Measurements from ENCODE around the gene ATG9B. TPM values are rescaled to one million over a fixed set of nuclear protein-coding genes. Genes with fewer than 3 reads are reported as not detected.

Gene ATG9B
- total and polyA plus RNA-seq, 9 of the 15 experiments (the other 6 are each of a cell fraction or from before 2014, with no cell fraction given), result 0.29 to 8.0 (median 2.1) TPM

GRCh38 chr7:150992833-150993302 is 31.4 kb downstream of the ATG9B start (continued):
- TF ChIP-seq, protein P1, sequence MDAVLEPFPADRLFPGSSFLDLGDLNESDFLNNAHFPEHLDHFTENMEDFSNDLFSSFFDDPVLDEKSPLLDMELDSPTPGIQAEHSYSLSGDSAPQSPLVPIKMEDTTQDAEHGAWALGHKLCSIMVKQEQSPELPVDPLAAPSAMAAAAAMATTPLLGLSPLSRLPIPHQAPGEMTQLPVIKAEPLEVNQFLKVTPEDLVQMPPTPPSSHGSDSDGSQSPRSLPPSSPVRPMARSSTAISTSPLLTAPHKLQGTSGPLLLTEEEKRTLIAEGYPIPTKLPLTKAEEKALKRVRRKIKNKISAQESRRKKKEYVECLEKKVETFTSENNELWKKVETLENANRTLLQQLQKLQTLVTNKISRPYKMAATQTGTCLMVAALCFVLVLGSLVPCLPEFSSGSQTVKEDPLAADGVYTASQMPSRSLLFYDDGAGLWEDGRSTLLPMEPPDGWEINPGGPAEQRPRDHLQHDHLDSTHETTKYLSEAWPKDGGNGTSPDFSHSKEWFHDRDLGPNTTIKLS (IDR thresholded peaks at IDR 0.05; ENCODE audit: borderline replicate concordance, low read depth), result peak; percentile 95
- TF ChIP-seq ATF6 (CRISPR knock-in tag; IDR thresholded peaks at IDR 0.05), result no peak
- no peak for TF ChIP-seq ZNF444 (CRISPR knock-in tag; IDR thresholded peaks at IDR 0.05)
- no peak for TF ChIP-seq RBM34 (IDR thresholded peaks at IDR 0.05; ENCODE audit: borderline replicate concordance, insufficient read depth, low read length)
- TF ChIP-seq ZNF699 (CRISPR knock-in tag; IDR thresholded peaks at IDR 0.05; ENCODE audit: insufficient replicate concordance), result no peak
- TF ChIP-seq SREBF1 (IDR thresholded peaks at IDR 0.05; ENCODE audit: borderline replicate concordance, low read depth, low read length), result peak; percentile 62; the same call in 1 of the 2 replicates
- TF ChIP-seq ELF1 (tag; IDR thresholded peaks at IDR 0.05), result no peak; the same call in 1 of the 2 replicates
- TF ChIP-seq ETV6 (IDR thresholded peaks at IDR 0.05; ENCODE audit: borderline replicate concordance in 1 of 2, low read depth in 2 of 2, low read length in 1 of 2), result peak in 1 of 2 experiments; percentile 34; a peak in 1 of 4 replicates
- no peak for TF ChIP-seq ETV6 (CRISPR knock-in tag; IDR thresholded peaks at IDR 0.05; ENCODE audit: borderline replicate concordance)
- TF ChIP-seq, protein P2, sequence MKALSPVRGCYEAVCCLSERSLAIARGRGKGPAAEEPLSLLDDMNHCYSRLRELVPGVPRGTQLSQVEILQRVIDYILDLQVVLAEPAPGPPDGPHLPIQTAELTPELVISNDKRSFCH (CRISPR knock-in tag; IDR thresholded peaks at IDR 0.05), result no peak
- TF ChIP-seq, protein P2 (tag; IDR thresholded peaks at IDR 0.05), result peak; percentile 25; the same call in 1 of the 2 replicates
- no peak for TF ChIP-seq SP1 (CRISPR knock-in tag; IDR thresholded peaks at IDR 0.05)
- TF ChIP-seq, protein P3, sequence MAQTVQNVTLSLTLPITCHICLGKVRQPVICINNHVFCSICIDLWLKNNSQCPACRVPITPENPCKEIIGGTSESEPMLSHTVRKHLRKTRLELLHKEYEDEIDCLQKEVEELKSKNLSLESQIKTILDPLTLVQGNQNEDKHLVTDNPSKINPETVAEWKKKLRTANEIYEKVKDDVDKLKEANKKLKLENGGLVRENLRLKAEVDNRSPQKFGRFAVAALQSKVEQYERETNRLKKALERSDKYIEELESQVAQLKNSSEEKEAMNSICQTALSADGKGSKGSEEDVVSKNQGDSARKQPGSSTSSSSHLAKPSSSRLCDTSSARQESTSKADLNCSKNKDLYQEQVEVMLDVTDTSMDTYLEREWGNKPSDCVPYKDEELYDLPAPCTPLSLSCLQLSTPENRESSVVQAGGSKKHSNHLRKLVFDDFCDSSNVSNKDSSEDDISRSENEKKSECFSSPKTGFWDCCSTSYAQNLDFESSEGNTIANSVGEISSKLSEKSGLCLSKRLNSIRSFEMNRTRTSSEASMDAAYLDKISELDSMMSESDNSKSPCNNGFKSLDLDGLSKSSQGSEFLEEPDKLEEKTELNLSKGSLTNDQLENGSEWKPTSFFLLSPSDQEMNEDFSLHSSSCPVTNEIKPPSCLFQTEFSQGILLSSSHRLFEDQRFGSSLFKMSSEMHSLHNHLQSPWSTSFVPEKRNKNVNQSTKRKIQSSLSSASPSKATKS (CRISPR knock-in tag; IDR thresholded peaks at IDR 0.05), result no peak
- TF ChIP-seq MECOM (CRISPR knock-in tag; IDR thresholded peaks at IDR 0.05), result no peak
- TF ChIP-seq, protein P4, sequence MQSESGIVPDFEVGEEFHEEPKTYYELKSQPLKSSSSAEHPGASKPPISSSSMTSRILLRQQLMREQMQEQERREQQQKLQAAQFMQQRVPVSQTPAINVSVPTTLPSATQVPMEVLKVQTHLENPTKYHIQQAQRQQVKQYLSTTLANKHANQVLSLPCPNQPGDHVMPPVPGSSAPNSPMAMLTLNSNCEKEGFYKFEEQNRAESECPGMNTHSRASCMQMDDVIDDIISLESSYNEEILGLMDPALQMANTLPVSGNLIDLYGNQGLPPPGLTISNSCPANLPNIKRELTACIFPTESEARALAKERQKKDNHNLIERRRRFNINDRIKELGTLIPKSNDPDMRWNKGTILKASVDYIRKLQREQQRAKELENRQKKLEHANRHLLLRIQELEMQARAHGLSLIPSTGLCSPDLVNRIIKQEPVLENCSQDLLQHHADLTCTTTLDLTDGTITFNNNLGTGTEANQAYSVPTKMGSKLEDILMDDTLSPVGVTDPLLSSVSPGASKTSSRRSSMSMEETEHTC (IDR thresholded peaks at IDR 0.05), result peak; percentile 14; the same call in 1 of the 2 replicates
- TF ChIP-seq CSDE1 (IDR thresholded peaks at IDR 0.05), result no peak
- TF ChIP-seq FOXK2 (conservative IDR thresholded peaks at IDR 0.05 in 1 of 2, IDR thresholded peaks at IDR 0.05 in 1 of 2; ENCODE audit: low read depth in 2 of 2), result no peak
- TF ChIP-seq, protein P5, sequence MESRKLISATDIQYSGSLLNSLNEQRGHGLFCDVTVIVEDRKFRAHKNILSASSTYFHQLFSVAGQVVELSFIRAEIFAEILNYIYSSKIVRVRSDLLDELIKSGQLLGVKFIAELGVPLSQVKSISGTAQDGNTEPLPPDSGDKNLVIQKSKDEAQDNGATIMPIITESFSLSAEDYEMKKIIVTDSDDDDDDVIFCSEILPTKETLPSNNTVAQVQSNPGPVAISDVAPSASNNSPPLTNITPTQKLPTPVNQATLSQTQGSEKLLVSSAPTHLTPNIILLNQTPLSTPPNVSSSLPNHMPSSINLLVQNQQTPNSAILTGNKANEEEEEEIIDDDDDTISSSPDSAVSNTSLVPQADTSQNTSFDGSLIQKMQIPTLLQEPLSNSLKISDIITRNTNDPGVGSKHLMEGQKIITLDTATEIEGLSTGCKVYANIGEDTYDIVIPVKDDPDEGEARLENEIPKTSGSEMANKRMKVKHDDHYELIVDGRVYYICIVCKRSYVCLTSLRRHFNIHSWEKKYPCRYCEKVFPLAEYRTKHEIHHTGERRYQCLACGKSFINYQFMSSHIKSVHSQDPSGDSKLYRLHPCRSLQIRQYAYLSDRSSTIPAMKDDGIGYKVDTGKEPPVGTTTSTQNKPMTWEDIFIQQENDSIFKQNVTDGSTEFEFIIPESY (CRISPR knock-in tag; IDR thresholded peaks at IDR 0.05), result no peak
